IPS-20b (cell line): ENCODE results near the gene TCF15.
A peak's percentile ranks its signal among the peaks of the same experiment; 100 is the strongest.

Experiments used
- H3K27ac ChIP-seq: one replicate; pipeline ENCODE4 v1.5.1; 2013; ENCODE audit warnings: low read length
- H3K27me3 ChIP-seq: 2 replicates; pipeline ENCODE4 v1.6.1; 2013; ENCODE audit warnings: mild to moderate bottlenecking, low read length, inconsistent platforms; ENCODE audit not compliant: insufficient read depth
- H3K36me3 ChIP-seq: 2 replicates; pipeline ENCODE4 v1.6.1; 2013; ENCODE audit warnings: low read depth, mild to moderate bottlenecking, inconsistent platforms, low read length, moderate library complexity; ENCODE audit not compliant: insufficient read depth
- H3K4me1 ChIP-seq: 2 replicates; pipeline ENCODE4 v1.6.1; 2013; ENCODE audit warnings: mild to moderate bottlenecking, control low read depth, inconsistent platforms, low read length, moderate library complexity; ENCODE audit not compliant: insufficient read depth
- H3K4me3 ChIP-seq: 2 replicates; pipeline ENCODE4 v1.5.1; 2013; ENCODE audit warnings: mild to moderate bottlenecking, low read length, inconsistent platforms
- H3K9ac ChIP-seq: 2 replicates; pipeline ENCODE4 v1.6.1; 2013; ENCODE audit warnings: low read depth, mild to moderate bottlenecking, inconsistent platforms, low read length, moderate library complexity
- H3K9me3 ChIP-seq: 2 replicates; pipeline ENCODE4 v1.6.1; 2013; ENCODE audit warnings: mild to moderate bottlenecking, low read depth, low read length, inconsistent platforms; ENCODE audit not compliant: insufficient read depth

TCF15 gene, protein sequence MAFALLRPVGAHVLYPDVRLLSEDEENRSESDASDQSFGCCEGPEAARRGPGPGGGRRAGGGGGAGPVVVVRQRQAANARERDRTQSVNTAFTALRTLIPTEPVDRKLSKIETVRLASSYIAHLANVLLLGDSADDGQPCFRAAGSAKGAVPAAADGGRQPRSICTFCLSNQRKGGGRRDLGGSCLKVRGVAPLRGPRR

DNA sequence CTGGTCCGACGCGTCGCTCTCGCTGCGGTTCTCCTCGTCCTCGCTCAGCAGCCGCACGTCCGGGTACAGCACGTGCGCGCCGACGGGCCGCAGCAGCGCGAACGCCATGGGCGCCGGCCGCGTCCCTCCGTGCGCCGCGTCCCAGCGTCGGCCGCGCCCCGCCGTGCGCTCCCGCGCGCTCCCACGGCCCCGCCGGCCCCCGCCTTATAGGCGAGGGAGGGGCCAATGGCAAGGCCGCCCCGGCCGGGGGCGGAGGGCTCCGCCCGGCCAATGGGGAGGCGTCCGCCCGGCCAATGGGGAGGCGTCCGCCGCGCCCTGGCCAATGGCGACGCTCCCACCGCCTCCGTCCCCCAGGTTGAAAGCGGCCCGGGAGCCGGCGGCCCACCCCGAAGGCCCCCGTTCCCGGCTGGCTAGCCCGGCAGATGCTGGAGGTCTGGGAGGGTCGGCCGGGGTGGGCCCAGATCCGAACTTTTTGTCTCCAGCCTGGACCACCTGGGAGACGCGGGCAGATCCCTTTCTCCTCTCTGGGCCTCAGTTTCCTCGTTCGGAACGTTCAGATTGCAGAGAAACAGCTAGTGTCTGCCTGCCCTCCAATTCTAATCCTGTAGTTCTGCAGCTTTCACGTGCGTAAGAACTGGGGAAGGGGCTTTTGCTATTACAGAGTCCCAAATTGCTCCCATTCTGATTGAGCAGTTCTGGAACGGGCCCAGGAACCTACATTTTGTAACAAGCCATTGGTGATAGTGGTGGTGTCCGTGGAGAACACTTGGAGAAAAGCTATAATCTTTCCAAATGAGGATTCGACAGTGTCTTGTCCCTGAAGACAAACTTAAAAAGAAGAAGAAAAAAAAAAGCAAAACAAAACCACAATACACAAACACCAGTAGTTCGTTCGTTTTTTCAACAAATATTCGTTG is at the start of gene TCF15:
Gene TCF15, minus strand, starts transcription at position 180 of the 917 bp plus-strand sequence. Its CDS starts 72 bp downstream, at position 108.
- no peak within 1 kb of the TSS for H3K27ac ChIP-seq
- H3K9me3 ChIP-seq: no peaks in the 10 kb centered on the region
- H3K9ac ChIP-seq: no peak within 1 kb of the TSS
- H3K27me3 ChIP-seq: peaks cover 57% of the 10 kb centered on the region
- peaks cover 14% of the 10 kb centered on the region; the same call in 1 of the 2 replicates for H3K4me1 ChIP-seq
- peak within 1 kb of the TSS; percentile 61 for H3K4me3 ChIP-seq
- no peaks in the 10 kb centered on the region for H3K36me3 ChIP-seq

DNA sequence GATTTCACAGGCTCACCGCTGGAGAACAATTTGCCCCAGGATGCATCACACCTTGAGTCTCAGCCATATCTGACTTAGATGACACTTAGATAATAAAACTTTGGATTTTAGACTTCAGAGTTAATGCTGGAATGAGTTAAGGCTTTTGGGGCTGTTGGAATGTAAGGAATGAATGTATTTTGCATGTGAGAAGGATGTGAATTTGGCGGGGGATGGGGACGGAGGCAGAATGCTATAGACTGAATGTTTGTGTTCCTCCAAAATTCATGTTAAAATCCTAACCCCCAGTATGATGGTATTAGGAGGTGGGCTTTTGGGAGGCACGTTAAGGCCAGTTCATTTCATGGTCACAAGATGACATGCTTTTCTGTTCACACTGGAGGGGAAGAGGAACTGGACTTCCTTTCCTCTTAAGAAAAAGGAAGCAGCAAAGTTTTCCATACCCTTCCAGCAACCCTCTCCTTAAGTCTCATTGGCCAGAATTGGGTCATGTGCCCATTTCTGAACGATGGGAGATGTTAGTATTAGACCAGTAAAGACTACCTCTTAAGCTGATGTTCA is 48.7 kb upstream of the TCF15 start:
- Histone ChIP-seq H3K27me3 (peaks cover 42% of the 10 kb centered on the region; the same call in 1 of the 2 replicates), H3K27ac (no peak overlapping the region), H3K4me1 (peaks cover 46% of the 10 kb centered on the region), H3K9ac (peak overlapping the region; percentile 55; the same call in 1 of the 2 replicates), H3K4me3 (peak overlapping the region; percentile 45; the same call in 1 of the 2 replicates), H3K36me3 (no peaks in the 10 kb centered on the region), H3K9me3 (no peaks in the 10 kb centered on the region)

DNA sequence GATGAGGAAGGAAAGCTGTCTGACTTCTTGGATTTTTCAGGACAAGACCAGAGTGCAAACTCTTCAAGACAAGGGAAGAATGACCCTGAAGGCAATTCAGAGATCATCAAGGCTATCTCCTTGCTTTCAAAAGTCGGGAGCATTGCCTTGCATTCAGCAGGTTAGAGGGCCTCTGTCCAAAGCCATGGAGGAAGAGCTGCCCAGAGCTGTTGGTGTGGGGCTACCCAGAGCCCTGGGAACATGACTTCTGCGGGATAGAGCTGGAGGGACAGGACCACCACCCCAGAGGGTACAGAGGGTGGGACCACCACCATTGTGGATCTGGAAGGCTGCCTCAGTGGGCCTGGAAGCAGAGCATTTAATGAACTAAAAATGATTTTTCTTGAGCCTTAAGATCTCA is 48.1 kb upstream of the TCF15 start:
- Histone ChIP-seq H3K36me3 (no peaks in the 10 kb centered on the region), H3K9ac (peak overlapping the region; percentile 55; the same call in 1 of the 2 replicates), H3K9me3 (no peaks in the 10 kb centered on the region), H3K27ac (peak overlapping the region; percentile 78), H3K4me3 (peak overlapping the region; percentile 45; the same call in 1 of the 2 replicates), H3K4me1 (peaks cover 48% of the 10 kb centered on the region), H3K27me3 (peaks cover 39% of the 10 kb centered on the region; the same call in 1 of the 2 replicates)

DNA sequence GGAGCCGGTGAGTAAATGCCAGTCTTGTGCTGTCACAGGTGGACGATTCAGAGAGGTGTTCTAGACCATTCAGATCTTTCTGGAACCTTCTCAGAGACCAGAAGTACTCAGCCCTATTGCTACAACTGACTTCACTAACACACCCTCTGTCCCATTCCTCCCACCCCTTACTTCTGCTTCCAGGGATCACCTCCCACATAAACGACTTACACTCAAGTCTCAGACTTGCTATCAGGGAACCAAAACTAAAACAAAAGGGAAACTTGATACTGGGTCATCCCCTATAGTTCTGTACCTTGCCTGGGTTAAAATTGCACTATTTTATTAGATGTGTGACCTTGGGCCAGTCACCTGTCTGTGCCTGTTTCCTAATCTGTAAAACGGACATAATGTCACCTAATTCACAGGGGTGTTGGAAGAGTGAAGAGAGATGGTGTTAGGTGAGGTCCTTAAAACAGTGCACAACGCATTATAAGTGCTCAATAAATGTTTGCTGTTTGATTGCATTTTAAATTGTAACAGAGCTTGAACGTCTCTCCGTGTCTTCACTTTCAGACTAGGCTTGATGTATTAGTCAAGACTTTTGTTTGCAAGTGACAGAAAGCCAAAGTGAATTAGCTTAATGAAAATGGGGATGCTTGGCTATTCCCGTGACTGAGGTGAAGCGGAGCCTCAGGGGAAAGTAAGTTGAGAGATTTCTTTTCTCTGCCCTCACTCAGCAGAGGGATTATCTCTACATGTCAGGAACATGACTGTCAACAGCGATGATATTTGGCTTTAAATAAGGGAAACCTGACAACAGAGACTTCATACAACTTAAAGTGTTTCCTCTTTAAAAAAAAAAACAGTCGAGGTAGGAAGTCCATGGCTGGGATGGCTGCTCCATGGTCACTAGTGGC is 45.9 kb upstream of the TCF15 start:
- no peak overlapping the region for H3K9ac ChIP-seq
- no peaks in the 10 kb centered on the region for H3K36me3 ChIP-seq
- H3K27ac ChIP-seq: no peak overlapping the region
- H3K27me3 ChIP-seq: peaks cover 16% of the 10 kb centered on the region; the same call in 1 of the 2 replicates
- no peaks in the 10 kb centered on the region for H3K9me3 ChIP-seq
- H3K4me3 ChIP-seq: no peak overlapping the region
- H3K4me1 ChIP-seq: peaks cover 41% of the 10 kb centered on the region

DNA sequence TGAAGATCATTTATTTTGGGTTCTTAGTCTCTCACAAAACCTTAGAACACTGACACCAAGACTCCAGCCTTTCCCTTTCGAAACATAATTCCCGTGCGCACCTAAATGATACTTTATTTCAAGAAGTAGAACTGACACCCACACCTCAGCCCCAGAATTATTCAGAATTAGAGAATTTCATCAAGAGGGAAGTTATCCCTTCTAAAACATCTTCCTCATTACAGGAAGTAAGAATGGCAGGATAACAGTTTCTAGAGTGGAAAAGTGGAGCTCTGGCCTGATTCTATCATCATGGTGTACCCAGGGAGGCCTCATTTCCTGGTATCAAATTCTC is 44.3 kb upstream of the TCF15 start:
- peaks cover 32% of the 10 kb centered on the region for H3K4me1 ChIP-seq
- H3K27ac ChIP-seq: no peak overlapping the region
- H3K27me3 ChIP-seq: peaks cover 11% of the 10 kb centered on the region; the same call in 1 of the 2 replicates
- H3K9me3 ChIP-seq: no peaks in the 10 kb centered on the region
- peaks cover 14% of the 10 kb centered on the region; the same call in 1 of the 2 replicates for H3K36me3 ChIP-seq
- H3K9ac ChIP-seq: no peak overlapping the region
- no peak overlapping the region for H3K4me3 ChIP-seq

DNA sequence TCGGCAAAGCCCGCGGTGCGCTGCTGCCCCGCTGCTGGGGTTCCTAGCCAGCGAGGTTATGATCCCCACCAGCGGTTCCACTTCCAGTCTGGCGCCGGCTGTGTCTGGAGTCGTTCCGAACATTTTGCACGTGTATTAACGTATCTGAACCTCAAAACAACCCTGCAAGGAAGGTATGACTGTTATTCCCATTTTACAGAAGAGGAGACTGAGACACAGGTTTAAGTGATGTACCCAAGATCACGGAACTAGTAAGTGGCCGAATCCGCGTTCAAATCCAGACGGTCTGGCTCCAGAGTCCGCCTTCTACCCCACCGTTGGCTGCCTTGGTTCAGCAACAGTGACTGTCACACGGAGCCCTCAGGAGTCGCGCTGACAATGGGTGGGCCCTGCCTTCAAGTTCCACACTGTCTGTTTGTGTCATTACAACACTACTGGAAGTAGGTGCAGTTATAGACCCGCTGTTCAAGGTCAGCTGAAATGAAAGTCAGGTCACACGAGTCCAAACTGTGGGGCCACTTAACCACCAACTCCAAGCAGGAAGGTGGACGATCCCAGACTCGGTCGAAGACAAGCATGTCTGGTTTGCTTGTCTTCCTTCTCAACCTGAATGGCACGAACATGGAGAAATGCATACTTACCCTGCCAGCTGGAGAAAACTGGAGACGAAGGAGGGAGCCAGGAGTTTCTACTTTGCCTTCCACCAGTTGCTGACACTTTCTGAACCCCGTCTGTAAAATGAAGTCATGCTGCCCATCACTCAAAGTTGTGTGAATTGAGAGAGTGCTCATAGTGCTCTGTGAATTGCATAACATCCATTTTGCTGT is 43.7 kb upstream of the TCF15 start:
- Histone ChIP-seq H3K27me3 (peaks cover 11% of the 10 kb centered on the region; the same call in 1 of the 2 replicates), H3K9ac (peak overlapping the region; percentile 66; the same call in 1 of the 2 replicates), H3K36me3 (peaks cover 18% of the 10 kb centered on the region; the same call in 1 of the 2 replicates), H3K4me3 (peak overlapping the region; percentile 75), H3K9me3 (no peaks in the 10 kb centered on the region), H3K4me1 (peaks cover 26% of the 10 kb centered on the region), H3K27ac (no peak overlapping the region)

DNA sequence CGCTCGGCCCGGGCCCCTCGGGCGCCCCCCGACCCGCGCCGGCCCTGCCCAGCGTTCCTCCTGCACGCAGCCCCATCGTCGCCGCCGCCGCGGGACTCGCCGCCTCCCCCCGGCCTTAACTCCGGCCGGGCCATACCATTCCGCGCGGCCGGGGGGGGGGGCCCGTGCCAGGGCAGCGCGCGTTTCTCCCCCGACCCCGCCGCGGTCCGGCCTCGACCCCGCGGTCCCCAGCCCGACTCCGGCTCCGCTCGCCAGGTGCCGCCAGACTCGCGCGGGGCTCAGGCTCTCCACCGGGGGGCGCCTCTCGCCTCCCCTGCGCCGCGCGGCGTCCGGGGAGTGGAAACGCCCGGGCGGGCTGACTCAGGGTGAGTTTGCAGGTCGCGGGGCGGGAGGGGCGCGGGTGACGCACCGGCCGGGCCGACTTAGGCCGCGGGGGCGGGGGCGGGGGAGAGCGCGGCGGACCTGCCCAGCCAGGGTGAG is 43.0 kb upstream of the TCF15 start, which contains the start of gene SRXN1:
Gene SRXN1, minus strand, starts transcription at position 91 of the 480 bp plus-strand sequence. Its CDS starts 15 bp downstream, at position 76.
- Histone ChIP-seq H3K9ac (peak within 1 kb of the TSS; percentile 70; the same call in 1 of the 2 replicates), H3K27ac (peak within 1 kb of the TSS; percentile 21), H3K9me3 (no peaks in the 10 kb centered on the region), H3K4me3 (peak within 1 kb of the TSS; percentile 75), H3K36me3 (peaks cover 24% of the 10 kb centered on the region), H3K4me1 (peaks cover 20% of the 10 kb centered on the region), H3K27me3 (peaks cover 11% of the 10 kb centered on the region; the same call in 1 of the 2 replicates)

DNA sequence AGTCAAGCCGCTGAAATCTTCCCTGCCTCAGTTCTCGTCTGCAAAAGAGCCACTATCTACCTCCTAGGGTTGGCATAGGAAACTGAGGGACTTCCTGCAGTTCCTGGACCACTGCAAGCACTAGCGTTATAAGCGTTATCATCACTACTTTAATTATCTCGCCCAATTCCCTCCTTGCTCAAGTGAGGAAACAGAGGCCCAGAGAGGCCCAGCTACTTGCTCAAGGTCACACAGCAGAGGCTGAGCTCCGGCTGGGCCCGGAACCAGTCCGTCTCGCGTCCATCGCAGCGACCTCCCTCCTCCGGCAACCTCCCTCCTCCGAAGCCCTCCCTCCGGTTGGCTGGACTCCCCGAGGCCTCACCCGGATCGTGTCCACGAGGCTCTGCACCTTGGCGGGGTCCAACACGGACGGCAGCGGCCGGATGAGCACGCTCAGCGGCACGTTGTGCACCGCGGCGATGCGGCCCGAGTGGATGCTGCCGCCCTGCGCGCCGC is 42.6 kb upstream of the TCF15 start:
- peak overlapping the region; percentile 70; the same call in 1 of the 2 replicates for H3K9ac ChIP-seq
- peaks cover 29% of the 10 kb centered on the region for H3K36me3 ChIP-seq
- peaks cover 11% of the 10 kb centered on the region; the same call in 1 of the 2 replicates for H3K27me3 ChIP-seq
- peaks cover 15% of the 10 kb centered on the region for H3K4me1 ChIP-seq
- no peaks in the 10 kb centered on the region for H3K9me3 ChIP-seq
- H3K4me3 ChIP-seq: peak overlapping the region; percentile 75
- peak overlapping the region; percentile 21 for H3K27ac ChIP-seq

DNA sequence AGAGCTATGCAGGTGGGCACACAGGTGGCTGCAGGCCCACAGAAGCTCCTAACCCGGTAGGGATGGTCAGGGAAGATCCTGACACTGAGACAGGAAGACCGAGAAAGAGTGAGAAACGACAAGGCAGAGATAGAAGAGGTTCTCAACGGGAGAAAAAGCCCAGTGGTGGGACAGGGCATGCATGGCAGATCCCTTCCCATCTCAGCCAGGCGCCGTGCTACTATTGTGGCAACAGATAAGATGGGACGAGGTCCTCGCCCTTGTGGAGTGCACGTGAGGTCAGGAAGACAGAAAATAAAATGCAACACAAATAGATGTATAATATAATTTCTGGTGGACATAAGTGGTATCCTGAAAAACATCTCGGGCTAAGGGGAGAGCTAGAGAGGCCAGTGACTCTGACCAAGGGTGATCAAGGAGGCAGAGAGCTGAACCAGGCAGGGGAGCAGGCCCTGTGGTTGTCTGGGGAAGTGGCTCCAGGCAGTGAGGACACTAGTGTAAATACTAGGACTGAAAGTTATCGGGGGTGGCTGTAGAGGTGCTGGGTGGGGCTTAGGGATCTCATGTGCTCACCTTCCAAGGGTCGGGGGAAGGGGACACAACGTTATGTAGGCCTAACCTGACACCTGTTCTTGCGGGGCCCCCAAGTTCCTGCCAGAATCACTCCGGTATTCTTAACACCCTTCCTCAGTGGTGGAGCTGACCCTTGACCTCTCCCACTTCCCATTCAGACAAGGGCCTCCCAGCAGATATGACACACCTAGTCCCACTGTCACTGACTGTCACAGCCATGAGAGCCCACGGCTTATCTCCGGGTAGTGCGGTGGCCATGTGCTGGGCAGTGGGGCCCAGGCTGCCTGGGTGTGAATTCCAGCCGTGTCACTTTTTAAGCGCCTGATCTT is 41.9 kb upstream of the TCF15 start:
- peak overlapping the region; percentile 70; the same call in 1 of the 2 replicates for H3K9ac ChIP-seq
- H3K36me3 ChIP-seq: peaks cover 36% of the 10 kb centered on the region
- peaks cover 8% of the 10 kb centered on the region for H3K4me1 ChIP-seq
- no peak overlapping the region for H3K27ac ChIP-seq
- peaks cover 11% of the 10 kb centered on the region; the same call in 1 of the 2 replicates for H3K27me3 ChIP-seq
- no peaks in the 10 kb centered on the region for H3K9me3 ChIP-seq
- H3K4me3 ChIP-seq: peak overlapping the region; percentile 75
